Mesenchymal stem cell (in vitro differentiated cells and primary cell): ENCODE measurements around the gene ARHGEF7.

Source experiments
- DNase-seq: peaks from one replicate; pipeline ENCODE4 v3.0.0-alpha.2; 2013
- H2AFZ ChIP-seq: one replicate; pipeline ENCODE4 v1.6.1; 2013; ENCODE audit warnings: low read depth, mild to moderate bottlenecking, control low read depth, inconsistent platforms, low read length, moderate library complexity
- H2AK5ac ChIP-seq: 2 replicates; pipeline ENCODE4 v1.6.1; 2013; ENCODE audit warnings: low read length, moderate library complexity, mild to moderate bottlenecking, inconsistent platforms; ENCODE audit not compliant: severe bottlenecking
- H2BK120ac ChIP-seq: one replicate; pipeline ENCODE4 v1.6.1; 2013; ENCODE audit warnings: low read depth, mild to moderate bottlenecking, inconsistent platforms, low read length, moderate library complexity
- H2BK12ac ChIP-seq, 2 experiments: one replicate each; pipeline ENCODE4 v1.6.1; 2013; ENCODE audit warnings: inconsistent platforms in 2 of 2, low read length in 2 of 2, mild to moderate bottlenecking in 2 of 2, moderate library complexity in 2 of 2, control low read depth in 1 of 2
- H2BK15ac ChIP-seq: one replicate; pipeline ENCODE4 v1.6.1; 2013; ENCODE audit warnings: mild to moderate bottlenecking, low read depth, inconsistent platforms; ENCODE audit not compliant: poor library complexity, severe bottlenecking
- H2BK5ac ChIP-seq: 2 replicates; pipeline ENCODE4 v1.6.1; 2013; ENCODE audit warnings: low read depth, mild to moderate bottlenecking, low read length, control low read depth, inconsistent platforms; ENCODE audit not compliant: poor library complexity, severe bottlenecking
- H3K14ac ChIP-seq, 2 experiments: one replicate each; pipeline ENCODE4 v1.6.1; 2013; ENCODE audit warnings: inconsistent platforms in 2 of 2, low read length in 2 of 2, control low read depth in 1 of 2, mild to moderate bottlenecking in 1 of 2, moderate library complexity in 1 of 2
- H3K18ac ChIP-seq, 2 experiments: one replicate each; pipeline ENCODE4 v1.6.1; 2013; ENCODE audit warnings: inconsistent platforms in 2 of 2, low read length in 2 of 2, control low read depth in 1 of 2, low read depth in 1 of 2, mild to moderate bottlenecking in 1 of 2
- H3K23ac ChIP-seq, 2 experiments: one replicate each; pipeline ENCODE4 v1.6.1; 2013; ENCODE audit warnings: inconsistent platforms in 2 of 2, low read length in 2 of 2, mild to moderate bottlenecking in 2 of 2, moderate library complexity in 2 of 2, control low read depth in 1 of 2
- H3K27ac ChIP-seq: 2 replicates; pipeline ENCODE4 v1.5.1; 2013; ENCODE audit warnings: mild to moderate bottlenecking, moderate library complexity, low read length, control low read depth, inconsistent platforms; ENCODE audit not compliant: poor library complexity, severe bottlenecking
- H3K27me3 ChIP-seq, 2 experiments: 2 replicates each; pipeline versions ENCODE4 v1.6.1 to v1.7.0; 2013; ENCODE audit warnings: low read length in 2 of 2, mild to moderate bottlenecking in 2 of 2, moderate library complexity in 2 of 2, control low read depth in 1 of 2, inconsistent platforms in 1 of 2; ENCODE audit not compliant: control insufficient read depth in 1 of 2, insufficient read depth in 1 of 2
- H3K36me3 ChIP-seq, 2 experiments: 2 replicates each; pipeline versions ENCODE4 v1.6.1 to v1.7.0; 2013; ENCODE audit warnings: low read length in 2 of 2, control low read depth in 1 of 2, inconsistent platforms in 1 of 2, low read depth in 1 of 2, mild to moderate bottlenecking in 1 of 2; ENCODE audit not compliant: insufficient read depth in 2 of 2, control insufficient read depth in 1 of 2
- H3K4ac ChIP-seq, 2 experiments: one replicate each; pipeline ENCODE4 v1.6.1; 2013; ENCODE audit warnings: inconsistent platforms in 2 of 2, low read length in 2 of 2, mild to moderate bottlenecking in 2 of 2, moderate library complexity in 2 of 2, control low read depth in 1 of 2, low read depth in 1 of 2
- H3K4me1 ChIP-seq: 2 replicates; pipeline ENCODE4 v1.6.1; 2013; ENCODE audit warnings: low read depth, low read length, control low read depth; ENCODE audit not compliant: control insufficient read depth, insufficient read depth
- H3K4me2 ChIP-seq: 2 replicates; pipeline ENCODE4 v1.6.1; 2013; ENCODE audit warnings: low read length, mild to moderate bottlenecking, inconsistent platforms; ENCODE audit not compliant: poor library complexity, severe bottlenecking
- H3K4me3 ChIP-seq, 2 experiments: 2 replicates each; pipeline versions ENCODE4 v1.5.1 to v1.7.0; 2013; ENCODE audit warnings: low read length in 2 of 2, mild to moderate bottlenecking in 2 of 2, control low read depth in 1 of 2, low read depth in 1 of 2; ENCODE audit not compliant: insufficient read depth in 1 of 2
- H3K79me1 ChIP-seq: replicated peaks from 2 replicates; pipeline ENCODE4 v1.6.1; 2013; ENCODE audit warnings: mild to moderate bottlenecking, control low read depth, low read length, inconsistent platforms; ENCODE audit not compliant: poor library complexity, severe bottlenecking
- H3K9ac ChIP-seq: 2 replicates; pipeline ENCODE4 v1.7.0; 2013; ENCODE audit warnings: mild to moderate bottlenecking, low read length, moderate library complexity
- H3K9me3 ChIP-seq: 2 replicates; pipeline ENCODE4 v1.7.0; 2013; ENCODE audit warnings: mild to moderate bottlenecking, low read length; ENCODE audit not compliant: control insufficient read depth
- H4K8ac ChIP-seq: one replicate; pipeline ENCODE4 v1.6.1; 2013; ENCODE audit warnings: inconsistent platforms, mild to moderate bottlenecking, low read length, moderate library complexity
- H4K91ac ChIP-seq: one replicate; pipeline ENCODE4 v1.6.1; 2013; ENCODE audit warnings: mild to moderate bottlenecking, low read length, inconsistent platforms
- WGBS: methylation state at CpG from one replicate; pipeline ENCODE4 v1.1.7; 2013; ENCODE audit warnings: mixed read lengths; 5-methylcytosine and 5-hydroxymethylcytosine counted together

ARHGEF7 gene

GRCh38 chr13:111275995-111276618 is 161.0 kb downstream of the ARHGEF7 start:
- Histone ChIP-seq H3K23ac (no peak overlapping the region), H3K27me3 (no peaks in the 10 kb centered on the region), H2AK5ac (no peak overlapping the region), H2BK12ac (no peak overlapping the region), H2AFZ (no peak overlapping the region), H2BK120ac (no peak overlapping the region), H3K9me3 (no peaks in the 10 kb centered on the region), H4K8ac (no peak overlapping the region), H3K18ac (no peak overlapping the region), H3K4me3 (no peak overlapping the region), H3K4me1 (peaks cover 10% of the 10 kb centered on the region), H2BK5ac (no peak overlapping the region), H3K36me3 (peaks cover 50 to 91% of the 10 kb centered on the region in 2 experiments), H3K27ac (peak overlapping the region; percentile 11), H3K9ac (no peak overlapping the region), H4K91ac (no peak overlapping the region), H3K79me1 (peaks cover 38% of the 10 kb centered on the region), H3K14ac (no peak overlapping the region), H3K4me2 (no peak overlapping the region), H2BK15ac (no peak overlapping the region), H3K4ac (no peak overlapping the region)
- no peak for DNase-seq
- WGBS, result over 99% methylated on average over 5 of the region's 5 CpGs

- Histone ChIP-seq H2AFZ (no peak overlapping the region), H3K14ac (no peak overlapping the region), H3K4me3 (no peak overlapping the region), H3K27me3 (no peaks in the 10 kb centered on the region), H3K27ac (no peak overlapping the region), H2BK15ac (no peak overlapping the region), H3K4me1 (peaks cover 12% of the 10 kb centered on the region), H4K91ac (no peak overlapping the region), H3K4ac (no peak overlapping the region), H3K79me1 (peaks cover 36% of the 10 kb centered on the region), H2BK5ac (no peak overlapping the region), H3K23ac (no peak overlapping the region), H3K4me2 (no peak overlapping the region), H2BK12ac (no peak overlapping the region), H4K8ac (no peak overlapping the region), H2AK5ac (no peak overlapping the region), H3K36me3 (peaks cover 40 to 95% of the 10 kb centered on the region in 2 experiments), H3K9me3 (no peaks in the 10 kb centered on the region), H3K18ac (no peak overlapping the region), H3K9ac (no peak overlapping the region), H2BK120ac (no peak overlapping the region)
- WGBS, result 99% methylated on average over 10 of the region's 10 CpGs
- DNase-seq, result no peak
These were observed 163.1 kb downstream of the ARHGEF7 start for GRCh38 chr13:111278258-111278657.

DNA sequence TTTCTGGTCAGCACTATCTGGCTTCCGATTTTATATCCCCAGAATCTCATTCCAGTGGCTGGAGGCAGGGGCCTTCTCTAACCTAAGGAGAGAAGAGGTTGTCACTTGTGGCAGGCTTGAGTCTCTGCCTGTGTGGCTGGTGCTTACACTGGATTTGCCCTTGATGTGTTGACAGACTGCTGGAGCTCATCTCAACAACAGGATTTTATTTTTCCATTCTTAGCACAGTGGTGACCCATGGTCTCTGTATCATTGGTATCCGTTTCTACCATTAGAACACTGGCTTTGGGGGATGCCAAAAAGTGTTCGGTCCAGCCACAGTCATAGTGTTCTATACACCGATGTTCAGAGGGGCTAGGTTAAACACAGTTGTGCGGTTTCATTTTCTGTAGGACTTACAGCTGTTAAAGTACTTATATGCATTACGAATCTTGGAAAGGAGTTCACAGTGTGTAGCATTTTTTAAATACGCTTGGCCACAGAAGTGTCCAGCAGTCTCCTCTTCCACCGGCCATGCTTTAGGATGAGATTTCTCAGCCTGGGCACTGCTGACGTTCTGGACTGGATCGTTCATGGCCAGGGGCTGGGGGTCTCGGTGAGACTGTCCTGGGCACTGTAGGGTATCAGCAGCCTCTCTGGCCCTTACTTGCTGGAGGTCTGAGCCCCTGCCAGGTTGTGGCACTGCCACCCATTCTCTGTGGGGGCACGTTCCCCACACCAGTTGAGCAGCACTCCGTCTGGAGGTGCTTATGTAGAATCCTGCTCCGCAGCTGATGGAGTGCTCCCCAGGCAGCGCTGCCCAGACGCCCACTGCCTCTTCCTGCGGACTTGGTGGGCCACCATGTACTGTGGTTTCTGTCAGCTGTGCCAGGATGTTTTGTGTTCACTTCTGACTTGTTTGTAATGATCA is 163.9 kb downstream of the ARHGEF7 start:
- no peak overlapping the region for H3K9ac ChIP-seq
- no peak overlapping the region for H2BK120ac ChIP-seq
- H3K9me3 ChIP-seq, result no peaks in the 10 kb centered on the region
- no peak overlapping the region for H3K4ac ChIP-seq
- H4K91ac ChIP-seq, result no peak overlapping the region
- H3K18ac ChIP-seq, result no peak overlapping the region
- peaks cover 12% of the 10 kb centered on the region for H3K4me1 ChIP-seq
- no peaks in the 10 kb centered on the region for H3K27me3 ChIP-seq
- no peak overlapping the region for H3K27ac ChIP-seq
- WGBS, result 98% methylated on average over 17 of the region's 17 CpGs
- DNase-seq, result no peak
- H3K79me1 ChIP-seq, result peaks cover 35% of the 10 kb centered on the region
- H2BK12ac ChIP-seq, result no peak overlapping the region
- no peak overlapping the region for H2AFZ ChIP-seq
- H3K14ac ChIP-seq, result no peak overlapping the region
- no peak overlapping the region for H2AK5ac ChIP-seq
- peaks cover 40 to 95% of the 10 kb centered on the region in 2 experiments for H3K36me3 ChIP-seq
- no peak overlapping the region for H3K23ac ChIP-seq
- H4K8ac ChIP-seq, result no peak overlapping the region
- no peak overlapping the region for H2BK15ac ChIP-seq
- H3K4me2 ChIP-seq, result no peak overlapping the region
- H3K4me3 ChIP-seq, result no peak overlapping the region
- no peak overlapping the region for H2BK5ac ChIP-seq

- no peak overlapping the region for H2BK5ac ChIP-seq
These were observed 165.1 kb downstream of the ARHGEF7 start for GRCh38 chr13:111280226-111280625.

More at GRCh38 chr13:111280226-111280625, 165.1 kb downstream of the ARHGEF7 start:
- H3K27me3 ChIP-seq, result no peaks in the 10 kb centered on the region
- H3K18ac ChIP-seq, result no peak overlapping the region
- no peak overlapping the region for H4K91ac ChIP-seq
- no peak overlapping the region for H3K4me2 ChIP-seq
- H3K9ac ChIP-seq, result no peak overlapping the region
- DNase-seq, result no peak
- H2BK12ac ChIP-seq, result no peak overlapping the region
- no peak overlapping the region for H3K14ac ChIP-seq
- H3K9me3 ChIP-seq, result no peaks in the 10 kb centered on the region
- no peak overlapping the region for H3K23ac ChIP-seq
- H3K27ac ChIP-seq, result peak overlapping the region; percentile 72
- no peak overlapping the region for H2AK5ac ChIP-seq
- peaks cover 45 to 95% of the 10 kb centered on the region in 2 experiments for H3K36me3 ChIP-seq
- H3K4me1 ChIP-seq, result peaks cover 12% of the 10 kb centered on the region
- WGBS, result 94% methylated on average over 12 of the region's 12 CpGs
- H2AFZ ChIP-seq, result no peak overlapping the region
- no peak overlapping the region for H3K4ac ChIP-seq
- H3K79me1 ChIP-seq, result peaks cover 38% of the 10 kb centered on the region
- H2BK120ac ChIP-seq, result no peak overlapping the region
- no peak overlapping the region for H3K4me3 ChIP-seq
- H2BK15ac ChIP-seq, result no peak overlapping the region
- H4K8ac ChIP-seq, result no peak overlapping the region
